GM13976 (cell line): ENCODE results near the gene SYCE1.
"Not testable (repeated sequence)": the region's sequence is repeated elsewhere in the genome, so short reads cannot be mapped to it uniquely, and the experiment has no call there.

Experiments used
- DNase-seq: peaks from one replicate; pipeline ENCODE4 v3.0.0; 2012; ENCODE audit warnings: low spot score
- CTCF ChIP-seq: IDR thresholded peaks from 2 replicates; pipeline ENCODE4 v1.5.1; 2012; ENCODE audit warnings: borderline replicate concordance, mild to moderate bottlenecking; ENCODE audit not compliant: insufficient read depth; ENCODE audit errors: extremely low read depth, missing control alignments, control extremely low read depth
- in situ Hi-C: fragments of 300-500 bp; cut with MboI; formaldehyde crosslinking; loops from one replicate; pipeline ENCODE4 v1.12.0; 2022; ENCODE audit warnings: low sequenced_read_pairs, mixed read lengths, inconsistent platforms; ENCODE audit not compliant: unreplicated experiment

SYCE1 gene

GRCh38 chr10:133600657-133601056 lies 35.3 kb upstream of the SYCE1 start:
- no peak for DNase-seq
- no peak for TF ChIP-seq CTCF
- in situ Hi-C loops, result no loop called here

- DNase-seq, in situ Hi-C loops: not testable (repeated sequence)
Measured at GRCh38 chr10:133599869-133600268, 34.5 kb upstream of the SYCE1 start.

- no peak for DNase-seq
- in situ Hi-C loops, result no loop called here
- no peak for TF ChIP-seq CTCF
Measured at GRCh38 chr10:133592716-133593115, 27.3 kb upstream of the SYCE1 start.

GRCh38 chr10:133590970-133591359 lies 25.6 kb upstream of the SYCE1 start:
- no peak for TF ChIP-seq CTCF
- DNase-seq, result no peak
- in situ Hi-C loops, result no loop called here

- no peak for DNase-seq
- TF ChIP-seq CTCF, result no peak
- in situ Hi-C loops, result no loop called here
Measured at GRCh38 chr10:133590226-133590969, 25.0 kb upstream of the SYCE1 start.

GRCh38 chr10:133577037-133577436 lies 11.7 kb upstream of the SYCE1 start:
- in situ Hi-C loops, DNase-seq: not testable (repeated sequence)

- in situ Hi-C loops, result not testable (repeated sequence)
Measured at GRCh38 chr10:133573460-133573859, 8.1 kb upstream of the SYCE1 start.

GRCh38 chr10:133572055-133572454 lies 6.7 kb upstream of the SYCE1 start:
- DNase-seq, in situ Hi-C loops: not testable (repeated sequence)

More at GRCh38 chr10:133573460-133573859, 8.1 kb upstream of the SYCE1 start:
- DNase-seq, result not testable (repeated sequence)

- in situ Hi-C loops, DNase-seq: not testable (repeated sequence)
Measured at GRCh38 chr10:133569801-133570200, 4.4 kb upstream of the SYCE1 start.

GRCh38 chr10:133568831-133569527 lies 3.6 kb upstream of the SYCE1 start:
- DNase-seq, result not testable (repeated sequence)

More at GRCh38 chr10:133568831-133569527, 3.6 kb upstream of the SYCE1 start:
- in situ Hi-C loops, result not testable (repeated sequence)
